Melanocyte of skin (primary cell): ENCODE data around the gene OR8I2. TPM values are rescaled to one million over a fixed set of nuclear protein-coding genes. Genes with fewer than 3 reads are reported as not detected.

ENCODE experiments used
- small RNA-seq, 2 donors: library from RNA; depleted of rRNA; stranded (forward); fragments of <200 nt; gene quantifications; one replicate each; pipeline ENCODE3, GENCODE V24; 2012
- total RNA-seq, 2 donors: library from RNA; depleted of rRNA; stranded (reverse); fragments of >200 nt; gene quantifications; 2 replicates each; pipeline ENCODE4 v1.2.3, GENCODE V29; 2012

The OR8I2 gene
- total RNA-seq: not detected

GRCh38 chr11:56093008-56093407 lies at the start of gene OR8I2:
Gene OR8I2, plus strand, starts transcription at chr11:56093308. Its CDS starts 0 bp downstream, at chr11:56093308.

GRCh38 chr11:56103210-56103737 lies 10.2 kb downstream of the OR8I2 start, which contains the start of gene OR8H2:
Gene OR8H2, plus strand, starts transcription at chr11:56103687. Its CDS starts 1,356 bp downstream, at chr11:56105043.

GRCh38 chr11:56122073-56122472 lies 29.0 kb downstream of the OR8I2 start, which contains the start of gene OR8H3:
Gene OR8H3, plus strand, starts transcription at chr11:56122373. Its CDS starts 0 bp downstream, at chr11:56122373.

GRCh38 chr11:56140151-56140661 lies 47.1 kb downstream of the OR8I2 start, which contains the start of gene OR8J3:
Gene OR8J3, minus strand, starts transcription at chr11:56140201. Its CDS starts 2,483 bp downstream, at chr11:56137718.

Small RNAs within 50 kb of the gene (small RNA-seq; reads per million reads assigned to genes)
- 0 reads per million in 2 donors for gene OR8I4P

Other genes starting within 250 kb of the OR8I2 start
- gene TRIM51, start 210.0 kb upstream of the OR8I2 start, total RNA-seq: 1 to 10 TPM; 1.3 to 2.8 TPM
- not detected for gene OR5W2, start 178.7 kb upstream of the OR8I2 start, total RNA-seq
- not detected for gene OR5I1, start 156.9 kb upstream of the OR8I2 start, total RNA-seq
- not detected for gene OR10AG1, start 123.4 kb upstream of the OR8I2 start, total RNA-seq
- not detected for gene OR5F1, start 98.7 kb upstream of the OR8I2 start, total RNA-seq
- not detected for gene OR5AS1, start 65.7 kb upstream of the OR8I2 start, total RNA-seq
- gene OR8H2, start 10.4 kb downstream of the OR8I2 start, total RNA-seq: not detected
- gene OR8H3, start 29.1 kb downstream of the OR8I2 start, total RNA-seq: not detected
- gene OR8J3, start 46.9 kb downstream of the OR8I2 start, total RNA-seq: not detected
- not detected for gene OR8K5, start 67.0 kb downstream of the OR8I2 start, total RNA-seq
- not detected for gene OR5J2, start 83.3 kb downstream of the OR8I2 start, total RNA-seq
- gene OR5T2, start 140.9 kb downstream of the OR8I2 start, total RNA-seq: not detected
- not detected for gene OR5T3, start 158.9 kb downstream of the OR8I2 start, total RNA-seq
- gene OR5T1, start 180.8 kb downstream of the OR8I2 start, total RNA-seq: not detected
- gene OR8H1, start 198.9 kb downstream of the OR8I2 start, total RNA-seq: not detected
- gene OR8K3, start 221.8 kb downstream of the OR8I2 start, total RNA-seq: under 1 TPM in 1 of 2 donors, not detected in 1; 0.33 TPM